Psoas muscle (tissue), 8 donors: ENCODE data around the gene ETV7. TPM values are rescaled to one million over a fixed set of nuclear protein-coding genes. Genes with fewer than 3 reads are reported as not detected.

ENCODE experiments used
- ATAC-seq, 4 donors: fragments of 200-7000 bp; cut with Tn5 transposase; one replicate each; pipeline ENCODE4 v1.9.1; 2020; ENCODE audit warnings: moderate library complexity in 3 of 4, mild to moderate bottlenecking in 2 of 4
- DNase-seq, 2 donors: peaks; one replicate each; pipeline ENCODE4 v3.0.0-alpha.2; 2020
- H3K27ac ChIP-seq: fragments of 200-600 bp; one replicate; pipeline ENCODE4 v1.8.0; 2022
- H3K27me3 ChIP-seq, 3 donors: fragments of 200-600 bp in 1 of 3; one replicate each; pipeline versions ENCODE4 v1.6.1 to v1.8.0; 2013 to 2022; ENCODE audit warnings: low read length in 2 of 3, mild to moderate bottlenecking in 2 of 3, moderate library complexity in 1 of 3; ENCODE audit not compliant: insufficient read depth in 3 of 3
- H3K36me3 ChIP-seq, 2 donors: fragments of 200-600 bp in 1 of 2; one replicate each; pipeline versions ENCODE4 v1.6.1 to v1.8.0; 2013 to 2022; ENCODE audit warnings: low read depth in 1 of 2, mild to moderate bottlenecking in 1 of 2, moderate library complexity in 1 of 2; ENCODE audit not compliant: insufficient read depth in 1 of 2
- H3K4me1 ChIP-seq: fragments of 200-600 bp; one replicate; pipeline ENCODE4 v1.8.0; 2022
- H3K4me3 ChIP-seq: fragments of 200-600 bp; one replicate; pipeline ENCODE4 v1.8.0; 2022; ENCODE audit warnings: mild to moderate bottlenecking
- H3K9me3 ChIP-seq: fragments of 200-600 bp; one replicate; pipeline ENCODE4 v1.8.0; 2022
- WGBS, 3 donors: extraction: QIAGEN DNeasy Blood & Tissue Kit; methylation state at CpG; one replicate each; pipeline versions ENCODE4 v1.1.6 to v1.1.7; 2013; 5-methylcytosine and 5-hydroxymethylcytosine counted together
- intact Hi-C, 2 donors: fragments of 100-400 bp; cut with DNase I; formaldehyde crosslinking; loops; one replicate each; pipeline versions ENCODE4 v1.11.0 to v1.14.2; 2022
- polyA plus RNA-seq, 3 donors: library from polyadenylated mRNA; stranded (reverse); fragments of 200-250 nt; gene quantifications; one replicate each; pipeline ENCODE4 v1.2.3, GENCODE V29; 2013
- total RNA-seq, 4 donors: library from RNA; stranded (reverse); fragmentation: NEBNext Ultra II Directional in 2 of 4; extraction: Animal tissue kit (Norgen Biotek cat#: 25700) in 2 of 4; gene quantifications; one replicate each; pipeline versions ENCODE4 v1.2.1 to v1.2.4, GENCODE V29; 2021 to 2023
- TF ChIP-seq, protein P1 (sequence below): fragments of 200-600 bp; IDR thresholded peaks from one replicate; pipeline ENCODE4 v1.8.0; 2022; ENCODE audit warnings: antibody characterized with exemption
- donor health status: healthy with polysubstance abuse.
- donor health status: DM: no; HTN: no; CAD: no; lungs with moderate emphysema.
- donor health status: Bipolar disorder and iron deficiency.
- donor health status: healthy.
- donor health status: DM: yes; HTN: yes; CAD: no.
- donor health status: DM: no; HTN: no; CAD: no.
- donor health status: DM: no; HTN: no; CAD: no.
- donor health status: DM: yes; HTN: yes; CAD: no.

Gene ETV7
- total and polyA plus RNA-seq, 7 donors: 0.06 to 0.09 TPM; not detected in 5

DNA sequence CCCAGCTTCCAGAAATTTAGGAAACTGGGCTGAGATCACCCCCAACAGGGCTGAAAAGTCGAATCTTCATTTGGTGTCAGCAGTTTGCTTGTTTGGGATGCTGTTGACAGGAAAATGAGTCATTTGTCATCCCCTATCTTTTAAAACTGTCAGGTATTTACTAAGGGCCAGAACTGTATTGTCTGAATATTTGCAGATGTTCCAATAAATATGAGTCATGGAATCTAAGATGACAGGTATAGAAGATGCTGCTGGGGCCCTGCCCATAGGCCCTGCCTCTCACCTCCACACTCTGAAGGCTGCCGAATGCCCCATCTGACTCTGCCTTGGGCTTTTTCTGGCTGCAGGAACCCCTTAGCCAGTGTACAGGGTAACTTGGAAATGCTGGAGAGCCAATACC lies 3.9 kb downstream of the ETV7 start:
- Histone ChIP-seq H3K36me3 (no peaks in the 10 kb centered on the region), H3K27ac (no peak overlapping the region), H3K27me3 (peaks cover 0 to 26% (median 9%) of the 10 kb centered on the region in 3 donors), H3K4me1 (peaks cover 13% of the 10 kb centered on the region), H3K9me3 (no peaks in the 10 kb centered on the region), H3K4me3 (no peak overlapping the region)
- ATAC-seq: no peak
- intact Hi-C loops: no loop called here
- 88 to 93% (median 88%) methylated on average over 2 of the region's 2 CpGs for WGBS, 3 donors
- no peak for DNase-seq
- TF ChIP-seq, protein P1, sequence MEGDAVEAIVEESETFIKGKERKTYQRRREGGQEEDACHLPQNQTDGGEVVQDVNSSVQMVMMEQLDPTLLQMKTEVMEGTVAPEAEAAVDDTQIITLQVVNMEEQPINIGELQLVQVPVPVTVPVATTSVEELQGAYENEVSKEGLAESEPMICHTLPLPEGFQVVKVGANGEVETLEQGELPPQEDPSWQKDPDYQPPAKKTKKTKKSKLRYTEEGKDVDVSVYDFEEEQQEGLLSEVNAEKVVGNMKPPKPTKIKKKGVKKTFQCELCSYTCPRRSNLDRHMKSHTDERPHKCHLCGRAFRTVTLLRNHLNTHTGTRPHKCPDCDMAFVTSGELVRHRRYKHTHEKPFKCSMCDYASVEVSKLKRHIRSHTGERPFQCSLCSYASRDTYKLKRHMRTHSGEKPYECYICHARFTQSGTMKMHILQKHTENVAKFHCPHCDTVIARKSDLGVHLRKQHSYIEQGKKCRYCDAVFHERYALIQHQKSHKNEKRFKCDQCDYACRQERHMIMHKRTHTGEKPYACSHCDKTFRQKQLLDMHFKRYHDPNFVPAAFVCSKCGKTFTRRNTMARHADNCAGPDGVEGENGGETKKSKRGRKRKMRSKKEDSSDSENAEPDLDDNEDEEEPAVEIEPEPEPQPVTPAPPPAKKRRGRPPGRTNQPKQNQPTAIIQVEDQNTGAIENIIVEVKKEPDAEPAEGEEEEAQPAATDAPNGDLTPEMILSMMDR: no peak

GRCh38 chr6:36382976-36383375 lies 4.5 kb downstream of the ETV7 start:
- Histone ChIP-seq H3K4me3 (no peak overlapping the region), H3K27me3 (peaks cover 0 to 26% (median 9%) of the 10 kb centered on the region in 3 donors), H3K9me3 (no peaks in the 10 kb centered on the region), H3K36me3 (no peaks in the 10 kb centered on the region), H3K27ac (no peak overlapping the region), H3K4me1 (peaks cover 13% of the 10 kb centered on the region)
- TF ChIP-seq, protein P1: no peak
- DNase-seq (no peak), ATAC-seq (no peak)
- WGBS, 3 donors: 61 to 80% (median 74%) methylated on average over 4 of the region's 4 CpGs
- intact Hi-C loops: no loop called here

- TF ChIP-seq, protein P1: no peak
- ATAC-seq: no peak
- Histone ChIP-seq H3K27ac (no peak overlapping the region), H3K4me3 (no peak overlapping the region), H3K27me3 (peaks cover 0 to 15% (median 3%) of the 10 kb centered on the region in 3 donors), H3K4me1 (peaks cover 6% of the 10 kb centered on the region), H3K9me3 (no peaks in the 10 kb centered on the region), H3K36me3 (no peaks in the 10 kb centered on the region)
- WGBS, 3 donors: 71 to 78% (median 73%) methylated on average over 9 of the region's 9 CpGs
- DNase-seq: no peak
- intact Hi-C loops: no loop called here
Measured at GRCh38 chr6:36381502-36382389, 5.7 kb downstream of the ETV7 start.

GRCh38 chr6:36380166-36380565 lies 7.3 kb downstream of the ETV7 start:
- Histone ChIP-seq H3K27ac (no peak overlapping the region), H3K27me3 (no peaks in the 10 kb centered on the region), H3K36me3 (no peaks in the 10 kb centered on the region), H3K4me1 (no peaks in the 10 kb centered on the region), H3K9me3 (no peaks in the 10 kb centered on the region), H3K4me3 (no peak overlapping the region)
- DNase-seq (no peak), ATAC-seq (no peak)
- TF ChIP-seq, protein P1: no peak
- intact Hi-C loops: no loop called here
- 74 to 84% (median 80%) methylated on average over 4 of the region's 4 CpGs for WGBS, 3 donors
